ENCODE measurements around the gene SYTL3. TPM values are rescaled to one million over a fixed set of nuclear protein-coding genes. Genes with fewer than 3 reads are reported as not detected.
A peak's percentile ranks its signal among the peaks of the same experiment; 100 is the strongest.
"Not testable (repeated sequence)": the region's sequence is repeated elsewhere in the genome, so short reads cannot be mapped to it uniquely, and the experiment has no call there.

The SYTL3 gene
- total RNA-seq, 1 experiment from 2014 or later = 1.8 TPM

DNA sequence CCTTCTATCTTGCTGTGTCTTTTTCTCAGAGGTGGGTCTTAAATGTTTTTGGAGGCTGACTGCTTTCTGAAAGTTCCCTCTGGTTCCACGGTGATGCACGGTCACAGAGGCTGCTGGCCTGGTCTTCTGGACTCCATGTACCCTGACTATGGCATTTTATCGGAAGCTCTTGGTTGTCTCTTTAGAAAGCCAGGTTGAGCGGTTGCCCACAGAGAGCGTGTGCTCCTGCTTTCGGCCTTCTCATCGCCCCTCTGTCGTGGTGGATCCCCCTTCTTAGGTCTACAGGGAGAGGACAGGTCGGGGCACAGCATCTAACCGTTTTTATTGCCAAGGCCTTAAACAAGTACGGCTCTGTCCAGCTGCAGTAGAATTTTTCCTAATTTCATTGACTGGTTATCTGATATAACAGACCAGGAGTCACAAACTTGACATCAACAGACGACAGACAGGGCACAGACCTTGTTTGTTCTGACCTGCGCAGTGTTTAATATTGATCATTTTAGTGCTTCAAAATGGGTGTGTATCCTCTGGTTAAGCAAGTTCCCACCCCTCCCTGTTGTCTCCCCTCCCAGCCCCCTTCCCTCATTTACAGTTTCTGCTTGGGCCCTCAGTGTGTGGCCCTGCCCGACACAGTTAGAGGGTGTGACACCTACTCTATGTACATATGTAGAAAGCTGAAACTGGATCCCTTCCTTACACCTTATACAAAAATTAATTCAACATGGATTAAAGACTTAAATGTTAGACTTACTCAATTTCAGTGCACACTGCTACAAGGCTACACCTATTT, 24.7 kb downstream of the SYTL3 start:
- H3K27me3 ChIP-seq (ENCODE audit: low read length) = no peaks in the 10 kb centered on the region
- ChIA-PET POLR2A (ENCODE audit: unreplicated experiment) (no interaction called here), CTCF (no interaction called here)
- no peak overlapping the region for H2AFZ ChIP-seq (ENCODE audit: low read length)
- no peak overlapping the region for H3K4me2 ChIP-seq (ENCODE audit: low read length)
- no peaks in the 10 kb centered on the region for H3K79me2 ChIP-seq (ENCODE audit: low read length)
- H3K4me3 ChIP-seq (ENCODE audit: low read length) = no peak overlapping the region
- H3K27ac ChIP-seq (ENCODE audit: low read length) = no peak overlapping the region
- H4K20me1 ChIP-seq (ENCODE audit: low read length) = no peaks in the 10 kb centered on the region
- DNase-seq = no peak
- H3F3A ChIP-seq (ENCODE audit: low read length, unreplicated experiment) = no peaks in the 10 kb centered on the region
- TF ChIP-seq EZH2phosphoT487 (IDR thresholded peaks at IDR 0.05; ENCODE audit: borderline replicate concordance, low read length) = no peak
- no peak for TF ChIP-seq EZH2 (IDR thresholded peaks at IDR 0.05; ENCODE audit: low read length, unreplicated experiment)
- TF ChIP-seq, protein P1, sequence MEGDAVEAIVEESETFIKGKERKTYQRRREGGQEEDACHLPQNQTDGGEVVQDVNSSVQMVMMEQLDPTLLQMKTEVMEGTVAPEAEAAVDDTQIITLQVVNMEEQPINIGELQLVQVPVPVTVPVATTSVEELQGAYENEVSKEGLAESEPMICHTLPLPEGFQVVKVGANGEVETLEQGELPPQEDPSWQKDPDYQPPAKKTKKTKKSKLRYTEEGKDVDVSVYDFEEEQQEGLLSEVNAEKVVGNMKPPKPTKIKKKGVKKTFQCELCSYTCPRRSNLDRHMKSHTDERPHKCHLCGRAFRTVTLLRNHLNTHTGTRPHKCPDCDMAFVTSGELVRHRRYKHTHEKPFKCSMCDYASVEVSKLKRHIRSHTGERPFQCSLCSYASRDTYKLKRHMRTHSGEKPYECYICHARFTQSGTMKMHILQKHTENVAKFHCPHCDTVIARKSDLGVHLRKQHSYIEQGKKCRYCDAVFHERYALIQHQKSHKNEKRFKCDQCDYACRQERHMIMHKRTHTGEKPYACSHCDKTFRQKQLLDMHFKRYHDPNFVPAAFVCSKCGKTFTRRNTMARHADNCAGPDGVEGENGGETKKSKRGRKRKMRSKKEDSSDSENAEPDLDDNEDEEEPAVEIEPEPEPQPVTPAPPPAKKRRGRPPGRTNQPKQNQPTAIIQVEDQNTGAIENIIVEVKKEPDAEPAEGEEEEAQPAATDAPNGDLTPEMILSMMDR (conservative IDR thresholded peaks at IDR 0.05; ENCODE audit: low read depth, low read length) = no peak
- no peaks in the 10 kb centered on the region for H3K9me3 ChIP-seq (ENCODE audit: low read length)
- ATAC-seq = no peak
- no TSS peak for BruUV-seq (replicated peaks)
- intact Hi-C loops (cut with micrococcal nuclease) = no loop called here
- H3K9ac ChIP-seq (ENCODE audit: low read length) = no peak overlapping the region
- no peaks in the 10 kb centered on the region for H3K9me2 ChIP-seq (replicated peaks; ENCODE audit: low read length)
- no peaks in the 10 kb centered on the region for H3K4me1 ChIP-seq (ENCODE audit: insufficient read depth, low read length)
- no peaks in the 10 kb centered on the region for H3K36me3 ChIP-seq (ENCODE audit: low read depth, low read length)

DNA sequence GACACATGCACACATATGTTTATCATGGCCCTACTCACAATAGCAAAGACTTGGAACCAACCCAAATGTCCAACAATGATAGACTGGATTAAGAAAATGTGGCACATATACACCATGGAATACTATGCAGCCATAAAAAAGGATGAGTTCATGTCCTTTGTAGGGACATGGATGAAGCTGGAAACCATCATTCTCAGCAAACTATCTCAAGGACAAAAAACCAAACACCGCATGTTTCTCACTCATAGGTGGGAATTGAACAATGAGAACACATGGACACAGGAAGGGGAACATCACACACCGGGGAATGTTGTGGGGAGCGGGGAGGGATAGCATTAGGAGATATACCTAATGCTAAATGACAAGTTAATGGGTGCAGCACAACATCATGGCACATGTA, 27.2 kb downstream of the SYTL3 start:
- H4K20me1 ChIP-seq (ENCODE audit: low read length); H3K4me1 ChIP-seq (ENCODE audit: insufficient read depth, low read length); H3K9me3 ChIP-seq (ENCODE audit: low read length); CTCF ChIA-PET; H3F3A ChIP-seq (ENCODE audit: low read length, unreplicated experiment); H3K9me2 ChIP-seq (replicated peaks; ENCODE audit: low read length); H3K4me3 ChIP-seq (ENCODE audit: low read length); DNase-seq; H3K4me2 ChIP-seq (ENCODE audit: low read length); ATAC-seq; BruUV-seq (replicated peaks); intact Hi-C loops (cut with micrococcal nuclease); H3K27ac ChIP-seq (ENCODE audit: low read length); H3K36me3 ChIP-seq (ENCODE audit: low read depth, low read length); H3K9ac ChIP-seq (ENCODE audit: low read length); H3K27me3 ChIP-seq (ENCODE audit: low read length); POLR2A ChIA-PET (ENCODE audit: unreplicated experiment); H3K79me2 ChIP-seq (ENCODE audit: low read length); H2AFZ ChIP-seq (ENCODE audit: low read length): not testable (repeated sequence)

DNA sequence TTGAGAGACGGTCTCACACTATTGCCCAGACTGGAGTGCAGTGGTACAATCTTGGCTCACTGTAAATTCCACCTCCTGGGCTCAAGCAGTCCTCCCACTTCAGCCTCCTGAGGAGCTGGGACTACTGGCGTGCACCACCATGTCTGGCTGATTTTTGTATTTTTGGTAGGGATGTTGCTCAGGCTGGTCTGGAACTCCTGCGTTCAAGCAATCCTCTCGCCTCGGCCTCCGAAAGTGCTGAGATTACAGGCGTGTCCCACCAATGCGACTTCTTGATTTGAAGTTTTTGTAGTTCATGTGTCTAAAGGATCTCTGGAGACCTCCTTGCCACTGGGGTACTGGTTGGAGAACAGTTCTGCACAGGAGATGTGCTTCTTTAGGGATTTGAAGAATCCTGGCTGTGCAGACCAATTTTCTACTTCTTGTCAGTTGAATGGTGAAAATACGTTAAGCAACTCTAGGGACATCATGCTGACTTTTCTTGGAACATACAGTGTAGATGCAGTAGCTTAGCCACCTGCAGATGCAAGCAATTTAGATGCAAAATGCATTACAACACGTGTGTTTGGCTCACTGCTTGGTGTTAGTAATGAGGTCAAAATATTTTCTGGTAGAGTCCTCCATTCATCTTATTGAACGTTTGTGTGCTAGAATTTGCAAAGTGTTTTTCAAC, 28.2 kb downstream of the SYTL3 start:
- no peak overlapping the region for H2AFZ ChIP-seq (ENCODE audit: low read length)
- H3K79me2 ChIP-seq (ENCODE audit: low read length) = no peaks in the 10 kb centered on the region
- intact Hi-C loops (cut with micrococcal nuclease) = no loop called here
- ATAC-seq (0 out of 2 replicates have a peak, but pooled peaks have one; percentile 13), DNase-seq (no peak)
- POLR2A ChIA-PET (ENCODE audit: unreplicated experiment) = no interaction called here
- H3K4me1 ChIP-seq (ENCODE audit: insufficient read depth, low read length) = no peaks in the 10 kb centered on the region
- BruUV-seq (replicated peaks) = no TSS peak
- TF ChIP-seq EZH2phosphoT487 (IDR thresholded peaks at IDR 0.05; ENCODE audit: borderline replicate concordance, low read length) (no peak), EZH2 (IDR thresholded peaks at IDR 0.05; ENCODE audit: low read length, unreplicated experiment) (no peak)
- TF ChIP-seq, protein P1 (conservative IDR thresholded peaks at IDR 0.05; ENCODE audit: low read depth, low read length) = no peak
- no peaks in the 10 kb centered on the region for H3K9me3 ChIP-seq (ENCODE audit: low read length)
- no peak overlapping the region for H3K4me3 ChIP-seq (ENCODE audit: low read length)
- H3K9ac ChIP-seq (ENCODE audit: low read length) = no peak overlapping the region
- H3K9me2 ChIP-seq (replicated peaks; ENCODE audit: low read length) = no peaks in the 10 kb centered on the region
- no peak overlapping the region for H3K27ac ChIP-seq (ENCODE audit: low read length)
- H3K4me2 ChIP-seq (ENCODE audit: low read length) = no peak overlapping the region
- H4K20me1 ChIP-seq (ENCODE audit: low read length) = no peaks in the 10 kb centered on the region
- CTCF ChIA-PET = no interaction called here
- no peaks in the 10 kb centered on the region for H3K36me3 ChIP-seq (ENCODE audit: low read depth, low read length)
- no peaks in the 10 kb centered on the region for H3K27me3 ChIP-seq (ENCODE audit: low read length)
- H3F3A ChIP-seq (ENCODE audit: low read length, unreplicated experiment) = no peaks in the 10 kb centered on the region

Data from PC-3 (cell line).